ENCODE results near the gene PLCB1.

PLCB1 gene

GRCh38 chr20:8246153-8246552 is 114.1 kb downstream of the PLCB1 start:
- DNase-seq (ENCODE audit: low spot score): no peak

GRCh38 chr20:8246716-8247115 is 114.7 kb downstream of the PLCB1 start:
- DNase-seq (ENCODE audit: low spot score): no peak

- no peak for DNase-seq (ENCODE audit: low spot score)
These were observed 116.0 kb downstream of the PLCB1 start for GRCh38 chr20:8248051-8248450.

GRCh38 chr20:8249634-8250033 is 117.6 kb downstream of the PLCB1 start:
- no peak for DNase-seq (ENCODE audit: low spot score)

- no peak for DNase-seq (ENCODE audit: low spot score)
These were observed 118.6 kb downstream of the PLCB1 start for GRCh38 chr20:8250539-8251200.

GRCh38 chr20:8251201-8251575 is 119.1 kb downstream of the PLCB1 start:
- no peak for DNase-seq (ENCODE audit: low spot score)

- DNase-seq (ENCODE audit: low spot score): no peak
These were observed 123.0 kb downstream of the PLCB1 start for GRCh38 chr20:8254911-8255582.

GRCh38 chr20:8255945-8256632 is 124.0 kb downstream of the PLCB1 start:
- DNase-seq (ENCODE audit: low spot score): no peak

GRCh38 chr20:8260837-8261251 is 128.8 kb downstream of the PLCB1 start:
- no peak for DNase-seq (ENCODE audit: low spot score)

- DNase-seq (ENCODE audit: low spot score): no peak
These were observed 130.7 kb downstream of the PLCB1 start for GRCh38 chr20:8262721-8263120.

GRCh38 chr20:8265588-8265987 is 133.5 kb downstream of the PLCB1 start:
- no peak for DNase-seq (ENCODE audit: low spot score)

GRCh38 chr20:8267009-8267408 is 134.9 kb downstream of the PLCB1 start:
- no peak for DNase-seq (ENCODE audit: low spot score)

- DNase-seq (ENCODE audit: low spot score): no peak
These were observed 139.7 kb downstream of the PLCB1 start for GRCh38 chr20:8271727-8272126.

GRCh38 chr20:8272766-8273165 is 140.7 kb downstream of the PLCB1 start:
- DNase-seq (ENCODE audit: low spot score): no peak

- no peak for DNase-seq (ENCODE audit: low spot score)
These were observed 152.8 kb downstream of the PLCB1 start for GRCh38 chr20:8284902-8285301.

GRCh38 chr20:8287340-8287739 is 155.3 kb downstream of the PLCB1 start:
- DNase-seq (ENCODE audit: low spot score): peak; percentile 17

GRCh38 chr20:8291200-8291599 is 159.1 kb downstream of the PLCB1 start:
- no peak for DNase-seq (ENCODE audit: low spot score)

GRCh38 chr20:8291873-8292272 is 159.8 kb downstream of the PLCB1 start:
- DNase-seq (ENCODE audit: low spot score): no peak

- DNase-seq (ENCODE audit: low spot score): no peak
These were observed 160.7 kb downstream of the PLCB1 start for GRCh38 chr20:8292793-8293192.

- DNase-seq (ENCODE audit: low spot score): no peak
These were observed 161.7 kb downstream of the PLCB1 start for GRCh38 chr20:8293750-8294149.

- DNase-seq (ENCODE audit: low spot score): no peak
These were observed 164.5 kb downstream of the PLCB1 start for GRCh38 chr20:8296536-8296935.

- no peak for DNase-seq (ENCODE audit: low spot score)
These were observed 166.5 kb downstream of the PLCB1 start for GRCh38 chr20:8298426-8299043.

Measured in SK-N-DZ (cell line).